Astrocyte of the spinal cord (primary cell): ENCODE data around the gene SYNDIG1.

Source experiments
- DNase-seq: peaks from one replicate; pipeline ENCODE4 v3.0.0; 2011; ENCODE audit warnings: low read depth, low spot score
- H3K4me3 ChIP-seq: 2 replicates; pipeline ENCODE4 v1.5.1; 2011; ENCODE audit warnings: low read depth, mild to moderate bottlenecking, low read length, moderate library complexity
- in situ Hi-C: cut with HindIII; loops from 2 replicates; pipeline ENCODE4 v1.10.0; 2017; ENCODE audit warnings: low sequenced_read_pairs
- TF ChIP-seq, protein P1 (sequence below): IDR thresholded peaks from 2 replicates; pipeline ENCODE4 v1.5.1; 2012; ENCODE audit warnings: low read depth, mild to moderate bottlenecking, low read length, inconsistent platforms

Gene SYNDIG1

DNA sequence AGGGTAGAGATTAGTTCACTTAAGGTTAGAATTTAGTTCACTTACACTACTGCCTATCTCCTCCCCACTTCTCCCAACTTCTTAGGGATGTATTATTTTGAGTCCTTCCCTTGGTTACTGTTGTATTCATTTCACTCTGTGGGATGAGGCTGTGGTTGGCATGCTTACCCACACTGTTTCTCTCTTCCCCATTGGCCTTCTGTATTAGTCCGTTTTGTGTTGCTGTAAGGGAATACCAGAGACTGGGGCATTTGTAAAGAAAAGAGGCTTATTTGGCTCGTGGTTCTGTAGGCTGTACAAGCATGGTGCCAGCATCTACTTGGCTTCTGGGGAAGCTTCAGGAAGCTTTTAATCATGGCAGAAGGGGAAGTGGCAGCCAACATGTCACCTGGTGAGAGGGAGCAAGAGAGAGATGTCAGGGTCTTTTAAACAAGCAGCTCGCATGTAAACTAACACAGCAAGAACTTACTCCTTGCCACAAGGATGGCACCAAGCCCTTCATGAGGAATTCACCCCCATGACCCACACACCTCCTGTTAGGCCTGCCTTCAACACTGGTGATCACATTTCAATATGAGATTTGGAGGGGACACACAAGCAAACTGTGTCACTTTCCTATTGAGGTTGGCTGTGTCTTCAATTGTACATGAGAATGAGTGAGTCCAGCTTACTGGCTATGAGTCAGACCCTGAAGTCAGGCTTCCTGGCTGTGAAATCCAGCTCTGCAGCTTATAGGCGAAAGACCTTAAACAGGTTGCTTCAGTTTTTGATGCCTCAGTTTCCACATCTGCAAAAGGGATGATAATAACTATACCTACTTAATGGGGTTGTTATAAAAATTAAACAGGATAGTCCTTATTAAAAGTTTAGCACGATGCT, 53.3 kb downstream of the SYNDIG1 start:
- TF ChIP-seq, protein P1, sequence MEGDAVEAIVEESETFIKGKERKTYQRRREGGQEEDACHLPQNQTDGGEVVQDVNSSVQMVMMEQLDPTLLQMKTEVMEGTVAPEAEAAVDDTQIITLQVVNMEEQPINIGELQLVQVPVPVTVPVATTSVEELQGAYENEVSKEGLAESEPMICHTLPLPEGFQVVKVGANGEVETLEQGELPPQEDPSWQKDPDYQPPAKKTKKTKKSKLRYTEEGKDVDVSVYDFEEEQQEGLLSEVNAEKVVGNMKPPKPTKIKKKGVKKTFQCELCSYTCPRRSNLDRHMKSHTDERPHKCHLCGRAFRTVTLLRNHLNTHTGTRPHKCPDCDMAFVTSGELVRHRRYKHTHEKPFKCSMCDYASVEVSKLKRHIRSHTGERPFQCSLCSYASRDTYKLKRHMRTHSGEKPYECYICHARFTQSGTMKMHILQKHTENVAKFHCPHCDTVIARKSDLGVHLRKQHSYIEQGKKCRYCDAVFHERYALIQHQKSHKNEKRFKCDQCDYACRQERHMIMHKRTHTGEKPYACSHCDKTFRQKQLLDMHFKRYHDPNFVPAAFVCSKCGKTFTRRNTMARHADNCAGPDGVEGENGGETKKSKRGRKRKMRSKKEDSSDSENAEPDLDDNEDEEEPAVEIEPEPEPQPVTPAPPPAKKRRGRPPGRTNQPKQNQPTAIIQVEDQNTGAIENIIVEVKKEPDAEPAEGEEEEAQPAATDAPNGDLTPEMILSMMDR, result no peak
- in situ Hi-C loops, result no loop called here
- DNase-seq, result peak; percentile 34
- no peak overlapping the region for H3K4me3 ChIP-seq

DNA sequence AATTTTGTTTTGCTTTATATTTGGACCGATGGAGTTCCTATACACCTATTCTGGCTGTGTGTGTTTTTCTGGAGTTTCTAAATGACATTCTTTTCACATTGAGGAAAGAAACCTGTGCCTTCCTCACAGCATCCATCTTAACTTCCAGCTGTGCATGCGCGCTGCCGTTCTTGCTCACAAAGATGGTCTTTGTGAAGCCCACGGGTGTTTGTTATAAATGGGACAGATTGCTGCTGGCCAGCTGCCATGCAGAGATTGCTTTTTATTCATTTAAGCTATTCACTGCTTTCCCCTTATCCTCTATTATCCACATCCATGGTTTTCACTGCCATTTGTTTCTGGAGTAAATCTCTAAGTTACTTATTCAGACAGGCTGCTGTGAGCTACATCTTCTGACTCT, 54.2 kb downstream of the SYNDIG1 start:
- in situ Hi-C loops, result no loop called here
- TF ChIP-seq, protein P1, result no peak
- DNase-seq, result no peak
- no peak overlapping the region for H3K4me3 ChIP-seq

DNA sequence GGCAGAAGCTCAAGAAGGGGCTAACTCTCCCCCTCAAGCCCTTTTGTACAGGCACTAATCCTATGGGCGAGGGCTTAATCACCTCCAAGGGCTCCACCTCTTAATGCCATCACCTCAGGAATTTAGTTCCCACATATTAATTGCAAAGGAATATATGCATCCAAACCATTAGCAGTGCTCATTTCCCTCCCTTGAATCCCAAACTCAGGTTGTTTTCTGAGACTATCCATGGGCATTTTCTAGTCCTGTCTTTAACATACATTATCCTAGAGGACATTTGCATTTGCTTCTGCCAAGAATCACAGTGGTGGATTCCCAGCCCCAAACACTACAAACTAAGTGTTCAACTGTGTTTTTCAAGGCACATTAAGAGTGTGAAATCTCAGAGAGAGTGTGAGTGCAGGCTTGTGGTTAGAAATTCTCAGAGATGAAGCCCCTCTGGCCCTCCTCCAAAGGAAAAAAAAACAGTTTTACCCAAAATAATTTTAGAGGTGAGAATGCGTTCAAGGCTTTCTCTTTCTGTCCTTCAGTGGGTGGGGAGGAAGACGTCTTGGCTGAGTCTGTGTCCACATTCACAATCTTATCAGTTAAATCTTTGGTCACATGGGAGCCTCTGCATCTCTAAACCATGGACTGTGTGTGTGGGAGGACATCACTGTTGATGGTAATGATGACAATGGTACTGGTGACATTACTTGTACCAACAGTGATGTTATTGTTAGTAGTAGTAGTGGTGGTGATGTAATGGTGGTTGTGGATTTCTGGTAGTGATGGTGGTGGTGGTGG, 59.3 kb downstream of the SYNDIG1 start:
- no peak overlapping the region for H3K4me3 ChIP-seq
- in situ Hi-C loops, result no loop called here
- TF ChIP-seq, protein P1, result no peak
- no peak for DNase-seq

DNA sequence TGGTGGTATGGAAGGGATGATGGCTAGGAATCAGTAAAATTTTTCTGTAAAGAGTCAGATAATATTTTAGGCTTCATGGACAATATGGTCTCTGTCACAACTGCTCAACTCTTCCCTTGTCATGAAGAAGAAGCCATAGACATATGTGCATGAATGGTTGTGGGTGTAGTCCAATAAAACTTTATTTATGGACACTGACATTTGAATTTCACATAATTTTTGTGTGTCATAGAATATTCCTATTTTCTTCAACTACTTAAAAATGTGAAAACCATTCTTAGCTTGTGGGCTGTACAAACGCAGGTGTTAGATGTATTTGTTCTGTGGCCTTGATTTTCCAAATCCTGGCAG, 59.9 kb downstream of the SYNDIG1 start:
- no peak overlapping the region for H3K4me3 ChIP-seq
- in situ Hi-C loops, result no loop called here
- TF ChIP-seq, protein P1, result no peak
- DNase-seq, result no peak

DNA sequence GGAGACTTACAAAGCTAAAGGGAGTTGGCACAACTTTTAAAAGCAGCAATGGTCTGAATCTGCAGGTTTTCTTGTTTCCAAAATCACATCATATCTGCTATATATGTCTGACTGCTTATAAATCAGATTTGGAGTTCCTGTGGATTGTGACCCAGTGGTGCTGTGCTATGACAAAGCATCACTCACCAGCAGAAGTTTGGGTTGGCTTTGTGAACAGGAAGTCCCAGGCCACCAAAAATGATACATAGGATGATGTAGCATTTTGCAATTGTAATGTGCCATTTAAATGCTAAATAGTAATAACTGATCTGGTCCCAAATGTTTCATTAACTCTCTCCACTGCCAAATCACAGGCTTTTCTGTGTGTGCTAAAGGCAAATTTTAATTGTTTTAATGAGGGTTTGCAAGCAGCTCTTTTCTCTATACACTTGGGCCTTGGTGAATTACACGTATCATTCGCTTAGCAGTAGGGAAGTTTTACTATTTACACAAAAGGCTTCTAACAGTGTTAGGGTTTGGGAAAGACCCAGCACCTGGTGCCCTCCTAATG, 60.8 kb downstream of the SYNDIG1 start:
- no peak overlapping the region for H3K4me3 ChIP-seq
- TF ChIP-seq, protein P1, result no peak
- DNase-seq, result no peak
- in situ Hi-C loops, result no loop called here

DNA sequence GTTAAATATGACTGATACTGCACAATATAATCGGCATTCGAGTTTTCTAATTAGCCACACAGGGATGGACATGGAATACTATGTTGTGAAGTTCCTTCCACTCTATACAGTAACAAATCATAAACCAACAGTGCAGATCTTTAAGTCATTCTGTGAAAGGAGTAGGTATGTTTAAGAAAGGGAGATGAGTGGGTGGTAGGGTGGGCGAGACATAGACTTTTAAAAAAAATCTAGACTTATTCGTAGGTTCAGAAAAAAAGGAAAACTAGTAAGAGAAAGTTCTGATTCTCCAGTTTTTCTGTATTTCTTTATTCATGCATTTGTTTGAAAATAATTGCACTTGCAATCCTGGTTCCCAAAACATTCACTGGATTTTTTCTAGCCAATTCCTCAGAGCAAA, 61.8 kb downstream of the SYNDIG1 start:
- in situ Hi-C loops, result no loop called here
- no peak overlapping the region for H3K4me3 ChIP-seq
- no peak for DNase-seq
- TF ChIP-seq, protein P1, result no peak
